SU-DHL-6 (cell line): Measurements from ENCODE around the gene TATDN2.
A peak's percentile ranks its signal among the peaks of the same experiment; 100 is the strongest.

Experiments
- H2AFZ ChIP-seq: fragments of 200-600 bp; sonication (generic); 2 replicates; pipeline ENCODE4 v1.6.1; 2014; ENCODE audit warnings: low read depth, mild to moderate bottlenecking, moderate library complexity, mixed read lengths, antibody characterized with exemption, low read length; ENCODE audit not compliant: severe bottlenecking
- H3F3A ChIP-seq: fragments of 200-600 bp; shearing (Covaris generic); 2 replicates; pipeline ENCODE4 v1.6.0; 2016; ENCODE audit warnings: antibody characterized with exemption, mild to moderate bottlenecking; ENCODE audit not compliant: insufficient read depth
- H3K27ac ChIP-seq: fragments of 200-600 bp; sonication (generic); 2 replicates; pipeline ENCODE4 v1.5.1; 2016; ENCODE audit warnings: low read depth, mild to moderate bottlenecking, low read length, moderate library complexity, mixed read lengths
- H3K27me3 ChIP-seq: fragments of 200-600 bp; sonication (generic), shearing (Covaris generic); 2 replicates; pipeline ENCODE4 v1.6.0; 2014; ENCODE audit warnings: mild to moderate bottlenecking, low read length
- H3K36me3 ChIP-seq: fragments of 200-600 bp; sonication (generic); 2 replicates; pipeline ENCODE4 v1.6.1; 2014; ENCODE audit warnings: mild to moderate bottlenecking, low read length, mixed read lengths
- H3K4me2 ChIP-seq: fragments of 300-600, 200-600 bp; shearing (Covaris generic), sonication (generic); 2 replicates; pipeline ENCODE4 v1.6.0; 2014; ENCODE audit warnings: low read length, low read depth, mild to moderate bottlenecking; ENCODE audit not compliant: poor library complexity, severe bottlenecking
- H3K4me3 ChIP-seq: fragments of 200-600 bp; sonication (generic); 2 replicates; pipeline ENCODE4 v1.5.1; 2014; ENCODE audit warnings: antibody characterized with exemption, low read length, mild to moderate bottlenecking, mixed read lengths; ENCODE audit not compliant: insufficient read depth, poor library complexity, severe bottlenecking
- H3K79me2 ChIP-seq: fragments of 200-600 bp; sonication (generic); 2 replicates; pipeline ENCODE4 v1.6.1; 2014; ENCODE audit warnings: mild to moderate bottlenecking, low read length, moderate library complexity; ENCODE audit not compliant: insufficient read depth
- H3K9ac ChIP-seq: fragments of 200-600 bp; sonication (generic); 2 replicates; pipeline ENCODE4 v1.7.0; 2014; ENCODE audit warnings: mild to moderate bottlenecking, low read length
- H3K9me2 ChIP-seq: fragments of 200-600 bp; sonication (generic); replicated peaks from 2 replicates; pipeline ENCODE4 v1.6.1; 2014; ENCODE audit warnings: low read length; ENCODE audit not compliant: insufficient read depth
- H3K9me3 ChIP-seq: fragments of 200-600 bp; sonication (generic); 2 replicates; pipeline ENCODE4 v1.6.1; 2014; ENCODE audit warnings: low read length, mixed read lengths; ENCODE audit not compliant: insufficient read depth
- H4K20me1 ChIP-seq: fragments of 200-600 bp; sonication (generic); 2 replicates; pipeline ENCODE4 v1.6.1; 2014; ENCODE audit warnings: low read depth, mild to moderate bottlenecking, antibody characterized with exemption, low read length, moderate library complexity, mixed read lengths
- CTCF ChIP-seq: fragments of 200-600 bp; sonication (generic); IDR thresholded peaks from one replicate; pipeline ENCODE4 v1.5.1; 2017; ENCODE audit warnings: antibody characterized with exemption, mild to moderate bottlenecking, low read length, moderate library complexity; ENCODE audit not compliant: insufficient read depth, poor library complexity, severe bottlenecking
- EZH2phosphoT487 ChIP-seq: fragments of 200-600 bp; sonication (generic), shearing (Covaris generic); conservative IDR thresholded peaks from 2 replicates; pipeline ENCODE4 v1.6.1; 2018; ENCODE audit warnings: mild to moderate bottlenecking, antibody characterized with exemption, low read length, moderate library complexity, mixed read lengths

Gene TATDN2

GRCh38 chr3:10244009-10244408, 4.2 kb upstream of the TATDN2 start:
- H3K4me3 ChIP-seq: no peak overlapping the region
- no peaks in the 10 kb centered on the region; the same call in 1 of the 2 replicates for H3K36me3 ChIP-seq
- no peaks in the 10 kb centered on the region for H3K27me3 ChIP-seq
- no peak overlapping the region for H3K4me2 ChIP-seq
- peaks cover 5% of the 10 kb centered on the region for H3K79me2 ChIP-seq
- H4K20me1 ChIP-seq: no peaks in the 10 kb centered on the region
- TF ChIP-seq EZH2phosphoT487 (no peak), CTCF (no peak)
- H3K9me2 ChIP-seq: no peaks in the 10 kb centered on the region
- H3K27ac ChIP-seq: no peak overlapping the region
- H2AFZ ChIP-seq: no peak overlapping the region
- no peaks in the 10 kb centered on the region for H3F3A ChIP-seq
- peaks cover 19% of the 10 kb centered on the region; the same call in 1 of the 2 replicates for H3K9me3 ChIP-seq
- H3K9ac ChIP-seq: no peak overlapping the region

GRCh38 chr3:10245081-10245712, 3.1 kb upstream of the TATDN2 start:
- no peaks in the 10 kb centered on the region for H4K20me1 ChIP-seq
- TF ChIP-seq CTCF (no peak), EZH2phosphoT487 (no peak)
- no peak overlapping the region for H3K4me2 ChIP-seq
- H3K27me3 ChIP-seq: no peaks in the 10 kb centered on the region
- no peak overlapping the region for H2AFZ ChIP-seq
- H3F3A ChIP-seq: 0 out of 2 replicates have a peak, but pooled peaks cover 3% of the 10 kb centered on the region
- no peak overlapping the region for H3K27ac ChIP-seq
- no peak overlapping the region for H3K9ac ChIP-seq
- peaks cover 17% of the 10 kb centered on the region for H3K79me2 ChIP-seq
- no peak overlapping the region for H3K4me3 ChIP-seq
- no peaks in the 10 kb centered on the region; the same call in 1 of the 2 replicates for H3K36me3 ChIP-seq
- H3K9me3 ChIP-seq: peaks cover 19% of the 10 kb centered on the region; the same call in 1 of the 2 replicates
- no peaks in the 10 kb centered on the region for H3K9me2 ChIP-seq

- H3K27me3 ChIP-seq: no peaks in the 10 kb centered on the region
- no peaks in the 10 kb centered on the region for H4K20me1 ChIP-seq
- H3K4me2 ChIP-seq: peak overlapping the region; percentile 64
- H3K9me2 ChIP-seq: no peaks in the 10 kb centered on the region
- no peaks in the 10 kb centered on the region; the same call in 1 of the 2 replicates for H3K36me3 ChIP-seq
- H3K9me3 ChIP-seq: peaks cover 19% of the 10 kb centered on the region; the same call in 1 of the 2 replicates
- H3K4me3 ChIP-seq: peak overlapping the region; percentile 31
- 0 out of 2 replicates have a peak, but pooled peaks cover 7% of the 10 kb centered on the region for H3F3A ChIP-seq
- TF ChIP-seq CTCF (no peak), EZH2phosphoT487 (no peak)
- H2AFZ ChIP-seq: peak overlapping the region; percentile 66
- peaks cover 37% of the 10 kb centered on the region for H3K79me2 ChIP-seq
- H3K27ac ChIP-seq: peak overlapping the region; percentile 49
- H3K9ac ChIP-seq: peak overlapping the region; percentile 42
These were observed 528 bp upstream of the TATDN2 start for GRCh38 chr3:10247679-10248183.
